HG03064 (cell line): ENCODE measurements around the gene LANCL1.
"Not testable (repeated sequence)": the region's sequence is repeated elsewhere in the genome, so short reads cannot be mapped to it uniquely, and the experiment has no call there.

Source experiments
- ATAC-seq: cut with Tn5 transposase; IDR thresholded peaks from one replicate; pipeline ENCODE4 v1.9.1; 2021; ENCODE audit warnings: low read depth; ENCODE audit not compliant: unreplicated experiment

Gene LANCL1

DNA sequence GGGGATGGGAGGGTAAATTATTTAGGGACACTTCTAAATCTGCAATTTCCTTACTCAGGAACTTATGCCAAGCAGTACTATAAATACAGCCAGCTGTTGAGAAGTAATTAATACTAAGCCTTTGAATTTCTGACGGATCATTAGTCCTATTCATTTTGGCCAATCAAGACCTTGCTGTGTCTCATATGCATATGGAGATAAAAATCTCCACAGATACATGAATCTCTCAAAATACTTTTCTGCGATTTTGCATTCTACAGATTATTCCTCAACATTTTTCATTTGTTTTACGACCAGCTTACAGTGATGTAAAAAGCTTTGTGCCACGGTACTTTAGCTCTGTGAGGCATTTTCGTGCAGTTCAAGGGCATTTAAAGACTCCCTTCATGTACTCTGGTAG lies 16.7 kb downstream of the LANCL1 start:
- ATAC-seq, result no peak

DNA sequence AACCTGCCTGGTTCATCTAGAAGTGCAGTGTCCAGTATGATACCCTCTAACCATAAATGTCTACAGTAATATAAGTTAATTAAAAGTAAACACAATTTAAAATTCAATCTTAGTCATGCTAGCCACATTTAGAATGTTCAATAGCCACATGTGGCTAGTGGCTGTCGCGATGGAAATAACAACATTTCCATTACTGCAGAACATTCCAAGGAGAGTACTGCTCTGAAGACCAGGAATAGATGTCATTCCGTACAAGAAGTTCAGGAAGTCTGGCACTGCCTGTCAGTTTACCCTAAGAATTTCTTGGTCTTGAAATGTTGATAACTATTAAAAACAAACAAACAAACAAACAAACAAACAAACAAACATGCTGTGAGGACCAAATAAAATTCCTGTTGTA lies 17.2 kb downstream of the LANCL1 start:
- ATAC-seq, result no peak

DNA sequence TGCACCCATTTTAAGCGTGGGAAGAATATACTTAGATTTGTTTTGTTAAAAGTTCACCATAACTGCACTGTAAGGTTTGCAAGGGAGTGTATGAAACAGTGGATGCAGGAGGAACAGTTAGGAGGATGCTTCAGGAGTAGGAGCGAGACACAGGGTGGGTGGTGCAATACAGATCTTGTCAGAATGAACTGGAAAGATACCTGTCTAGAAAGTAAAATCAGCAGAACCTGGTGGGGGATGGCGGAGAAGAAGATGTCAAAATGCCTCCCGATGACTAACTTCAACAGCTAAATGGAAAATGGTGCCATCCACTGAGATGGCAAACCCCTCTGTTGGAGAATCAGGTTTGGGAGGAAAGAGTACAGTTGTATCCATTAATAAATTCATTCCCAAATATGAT lies 18.2 kb downstream of the LANCL1 start:
- no peak for ATAC-seq

DNA sequence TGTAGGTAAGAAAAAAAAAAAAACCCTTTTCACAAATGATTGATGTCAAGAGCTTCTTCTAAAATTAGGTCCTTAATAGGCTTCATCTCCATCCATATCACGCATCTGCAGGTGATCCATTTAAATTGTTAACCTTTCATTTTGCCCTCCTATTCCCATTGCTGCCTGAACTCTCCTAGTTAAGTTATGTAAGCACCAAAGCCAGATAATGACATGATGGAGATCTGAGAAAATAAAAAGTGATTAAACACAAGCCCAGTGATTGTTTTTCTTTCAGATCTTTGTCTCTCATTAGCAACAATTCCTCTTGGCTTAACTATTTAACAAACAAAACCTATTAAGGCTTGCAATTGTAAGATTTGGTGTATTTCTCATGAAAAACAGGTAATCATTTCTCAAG lies 20.0 kb downstream of the LANCL1 start:
- no peak for ATAC-seq

DNA sequence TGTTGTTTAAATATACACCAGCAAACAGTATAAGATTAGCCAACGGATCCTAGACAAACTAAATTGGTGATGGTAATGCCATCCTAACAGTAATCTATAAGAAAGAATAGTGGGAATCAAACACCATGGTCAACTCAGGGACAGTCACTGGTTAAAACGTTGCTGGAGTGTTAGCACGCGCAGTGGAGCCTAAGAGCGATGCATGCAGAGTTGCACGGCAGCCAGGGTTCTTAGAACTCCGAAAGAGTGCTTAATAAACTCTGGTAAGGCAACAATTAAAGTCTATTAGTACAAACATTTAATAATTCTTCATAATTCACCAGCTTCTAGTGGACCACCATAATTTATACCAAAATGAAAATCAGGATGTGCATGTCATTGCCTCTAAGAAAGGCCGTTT lies 22.2 kb downstream of the LANCL1 start:
- ATAC-seq, result no peak

DNA sequence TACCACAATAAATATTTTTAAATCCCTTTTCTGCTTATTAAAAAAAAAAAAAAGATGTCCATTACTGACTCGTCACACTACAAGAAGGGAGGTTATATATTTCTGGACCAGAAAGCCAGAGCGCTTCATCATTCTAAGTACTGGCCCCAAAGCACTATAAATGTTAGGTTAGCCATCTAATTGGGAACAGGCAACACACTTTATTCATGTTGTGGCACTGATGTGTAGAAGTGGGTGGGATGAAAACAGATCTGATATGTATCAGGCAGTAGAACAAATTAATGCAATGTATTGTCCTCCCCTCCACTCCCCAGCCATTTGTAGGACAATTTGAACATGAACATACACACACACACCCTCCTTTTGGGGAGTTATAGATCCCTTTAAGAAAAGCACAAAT lies 24.4 kb downstream of the LANCL1 start:
- ATAC-seq, result no peak

DNA sequence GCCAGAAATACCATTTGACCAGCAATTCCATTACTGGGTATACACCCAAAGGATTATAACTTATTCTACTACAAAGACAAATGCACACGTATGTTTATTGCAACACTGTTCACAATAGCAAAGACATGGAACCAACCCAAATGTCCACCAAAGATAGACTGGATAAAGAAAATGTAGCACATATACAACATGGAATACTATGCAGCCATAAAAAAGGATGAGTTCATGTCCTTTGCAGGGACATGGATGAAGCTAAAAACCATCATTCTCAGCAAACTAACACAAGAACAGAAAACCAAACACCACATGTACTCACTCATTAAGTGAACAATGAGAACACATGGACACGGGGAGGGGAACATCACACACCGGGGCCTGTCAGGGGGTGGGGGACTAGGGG lies 25.6 kb downstream of the LANCL1 start:
- not testable (repeated sequence) for ATAC-seq

DNA sequence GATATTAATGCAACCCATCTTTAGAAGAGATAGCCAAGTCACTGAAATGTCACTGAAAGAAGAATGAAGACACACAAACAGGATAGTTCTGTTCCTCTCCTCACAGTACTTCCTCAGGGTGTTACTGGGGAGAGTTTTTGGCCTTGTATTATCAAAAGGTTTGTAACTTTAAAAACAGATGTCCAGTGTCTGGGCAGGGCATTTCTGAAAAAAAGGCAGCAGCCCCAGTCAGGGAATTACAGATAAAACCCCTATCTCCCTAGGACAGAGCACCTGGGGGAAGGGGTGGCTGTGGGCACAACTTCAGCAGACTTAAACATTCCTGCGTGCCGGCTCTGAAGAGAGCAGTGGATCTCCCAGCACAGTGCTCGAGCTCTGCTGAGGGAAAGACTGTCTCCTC lies 30.8 kb downstream of the LANCL1 start:
- ATAC-seq, result no peak

DNA sequence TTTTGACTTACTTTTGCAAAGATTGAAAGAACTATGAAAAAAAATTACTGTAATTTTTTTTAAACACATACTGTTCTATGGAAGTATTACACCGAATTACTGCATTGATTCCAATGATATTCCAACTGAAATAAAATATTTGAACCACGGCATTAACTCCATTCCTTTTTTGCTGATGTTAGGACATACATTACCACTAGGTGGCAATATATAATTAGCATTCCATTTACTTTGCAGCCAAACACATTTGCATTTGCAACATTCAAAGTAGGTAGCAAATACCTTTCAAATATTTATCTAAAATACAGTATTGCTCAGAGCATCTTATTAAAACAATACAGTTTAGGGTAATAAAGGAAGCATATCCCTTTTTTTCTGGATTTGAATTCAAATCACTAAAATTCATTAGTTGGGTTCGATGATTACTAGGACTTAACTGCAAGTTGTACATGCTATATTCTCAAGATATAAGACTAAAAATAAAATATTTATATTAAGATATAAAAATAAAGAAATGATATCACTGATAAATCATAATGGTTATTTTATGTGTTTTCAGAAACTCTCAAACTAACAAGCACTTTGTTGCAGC lies 31.3 kb downstream of the LANCL1 start:
- ATAC-seq, result no peak

DNA sequence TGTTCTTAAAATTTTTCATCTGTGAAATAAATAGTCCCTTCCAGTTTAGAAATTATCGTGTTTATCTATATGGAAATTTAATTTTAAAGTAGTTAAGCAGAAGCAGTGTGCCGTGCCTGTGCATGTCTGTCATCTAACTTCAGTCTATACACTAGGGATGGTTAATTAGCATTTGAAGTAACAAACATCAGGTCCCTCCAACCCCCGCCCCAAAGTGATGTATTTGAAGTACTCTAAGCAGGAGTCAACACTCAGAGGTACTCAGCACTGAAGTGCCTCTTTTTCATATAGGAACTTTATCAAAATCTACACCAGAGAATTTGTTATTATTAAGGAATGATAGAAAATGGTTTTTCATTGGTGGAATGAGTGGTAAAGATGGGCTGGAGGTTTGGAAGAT lies 33.0 kb downstream of the LANCL1 start:
- no peak for ATAC-seq

DNA sequence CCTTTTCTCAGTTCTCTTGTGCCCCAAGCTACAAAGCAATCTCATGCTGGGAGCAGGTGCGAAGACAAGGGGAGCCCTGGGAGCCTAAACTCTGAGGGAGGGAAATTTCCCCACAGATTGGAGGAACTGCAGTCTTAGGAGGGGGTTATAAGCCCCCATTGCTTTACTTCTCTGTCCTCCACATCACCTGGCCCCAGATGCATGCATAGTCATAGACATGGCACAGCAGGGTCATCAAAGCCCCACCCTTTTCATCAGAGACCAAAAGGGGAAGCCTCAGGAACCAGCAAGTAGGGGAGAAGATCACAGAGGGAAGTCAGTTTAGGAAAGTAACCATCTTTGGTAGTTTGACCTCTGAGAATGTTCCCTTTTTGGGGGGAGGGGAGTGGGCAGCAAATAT lies 33.7 kb downstream of the LANCL1 start:
- ATAC-seq, result no peak

DNA sequence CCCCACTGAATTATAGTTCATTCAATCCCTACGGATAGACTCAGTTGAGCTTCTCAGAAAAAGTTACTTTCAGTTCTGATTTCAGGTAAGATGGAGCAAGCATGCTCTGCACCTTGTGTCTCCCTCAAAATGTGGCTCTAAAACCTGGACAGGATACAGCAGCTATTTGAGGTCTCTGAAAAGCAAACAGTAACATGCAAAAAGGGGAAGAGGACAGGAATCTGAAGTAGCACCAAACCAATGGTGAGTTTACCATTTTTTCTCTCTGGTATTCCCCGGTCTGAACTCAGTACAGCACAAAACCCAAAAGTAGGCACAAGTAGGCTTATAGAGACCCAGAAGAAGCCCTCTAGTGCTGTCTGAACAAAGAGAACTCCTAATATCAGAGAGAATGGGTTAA lies 34.1 kb downstream of the LANCL1 start:
- no peak for ATAC-seq

DNA sequence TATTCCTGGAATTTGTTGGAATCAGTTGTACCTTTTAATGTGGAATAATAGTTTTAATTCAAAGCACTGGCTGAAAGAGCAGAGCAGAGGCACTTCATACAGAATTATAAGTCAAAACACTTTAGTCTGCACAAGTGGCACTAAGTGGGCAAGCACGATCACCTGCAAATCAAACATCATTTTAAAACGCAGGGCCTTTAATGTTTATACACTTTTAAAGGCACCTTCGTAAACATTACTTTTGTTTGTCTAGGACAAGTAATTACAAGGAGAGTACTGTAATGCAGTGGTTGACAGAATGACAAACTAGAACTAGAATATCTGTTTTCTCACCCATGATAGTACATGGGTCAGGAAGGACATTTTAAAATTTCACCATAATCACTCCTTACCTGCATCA lies 36.4 kb downstream of the LANCL1 start:
- no peak for ATAC-seq

DNA sequence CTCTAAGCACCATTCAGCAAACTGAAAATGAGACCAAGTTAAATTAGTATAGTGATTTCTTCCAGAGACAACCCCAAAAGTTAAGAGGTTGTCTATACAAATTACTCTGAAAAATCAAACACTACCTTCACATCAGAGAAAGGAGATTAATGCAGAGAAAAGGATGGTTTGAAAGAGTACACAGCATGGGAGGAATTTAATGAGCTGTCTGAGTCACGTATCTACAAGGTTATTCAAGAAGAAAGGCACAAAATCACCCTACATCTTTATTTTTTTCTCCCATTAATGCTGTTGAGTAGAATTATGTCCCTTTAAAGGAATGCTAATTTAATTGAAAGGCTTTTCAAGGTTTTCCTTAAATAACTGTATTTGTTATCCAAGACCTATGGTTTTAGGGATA lies 41.1 kb downstream of the LANCL1 start:
- no peak for ATAC-seq

DNA sequence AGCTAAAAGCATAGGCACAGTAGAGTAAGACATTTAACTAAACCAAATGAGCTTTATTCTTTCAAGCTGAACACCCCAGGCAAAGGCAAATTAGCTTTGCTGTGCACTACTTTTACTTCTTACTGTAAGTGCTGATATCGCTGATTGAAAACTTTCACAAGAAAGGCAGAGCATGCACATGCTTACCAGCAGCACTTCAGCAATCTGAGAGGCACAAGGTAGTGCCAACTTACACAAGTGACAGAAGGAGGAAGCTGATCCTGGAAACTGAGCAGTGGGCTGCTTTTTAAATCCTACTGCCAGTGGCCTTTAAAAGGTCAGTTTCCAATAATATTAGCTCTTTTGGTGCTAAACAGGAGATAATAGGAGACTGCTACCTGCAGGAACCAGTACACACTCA lies 43.9 kb downstream of the LANCL1 start:
- ATAC-seq, result no peak

DNA sequence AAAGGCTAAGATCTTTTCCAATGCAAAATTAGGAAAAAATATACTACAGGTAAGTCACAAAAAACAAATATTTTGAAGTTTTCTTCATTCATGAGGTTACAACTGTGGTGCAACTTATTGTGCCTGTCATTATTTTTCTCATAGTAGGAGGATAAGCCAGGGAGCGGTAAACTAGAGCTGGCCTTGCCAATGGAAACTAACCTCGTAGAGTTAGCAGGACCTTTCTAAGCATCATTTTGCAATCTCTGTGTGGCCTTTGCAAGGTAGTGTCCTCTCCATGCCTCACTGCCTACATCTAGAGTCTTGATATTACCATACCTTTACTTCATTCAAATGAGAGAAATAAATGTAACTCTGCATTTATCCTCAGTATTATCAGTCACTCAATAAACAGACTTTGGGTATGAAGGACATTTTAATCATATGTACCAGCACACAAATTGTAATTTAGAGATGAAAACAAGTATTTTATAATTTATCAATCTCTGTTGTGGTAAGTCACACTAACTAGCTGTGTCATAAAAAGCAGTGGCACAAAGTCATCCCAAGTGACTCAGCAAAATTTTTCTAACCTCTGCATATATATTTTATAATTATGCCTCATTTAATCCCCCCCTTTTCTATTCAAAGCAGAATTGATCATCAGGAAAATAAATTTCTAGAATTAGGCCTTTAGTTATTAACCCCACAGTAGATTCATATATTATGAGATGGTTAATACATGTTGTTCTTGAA lies 47.0 kb downstream of the LANCL1 start:
- ATAC-seq, result no peak

DNA sequence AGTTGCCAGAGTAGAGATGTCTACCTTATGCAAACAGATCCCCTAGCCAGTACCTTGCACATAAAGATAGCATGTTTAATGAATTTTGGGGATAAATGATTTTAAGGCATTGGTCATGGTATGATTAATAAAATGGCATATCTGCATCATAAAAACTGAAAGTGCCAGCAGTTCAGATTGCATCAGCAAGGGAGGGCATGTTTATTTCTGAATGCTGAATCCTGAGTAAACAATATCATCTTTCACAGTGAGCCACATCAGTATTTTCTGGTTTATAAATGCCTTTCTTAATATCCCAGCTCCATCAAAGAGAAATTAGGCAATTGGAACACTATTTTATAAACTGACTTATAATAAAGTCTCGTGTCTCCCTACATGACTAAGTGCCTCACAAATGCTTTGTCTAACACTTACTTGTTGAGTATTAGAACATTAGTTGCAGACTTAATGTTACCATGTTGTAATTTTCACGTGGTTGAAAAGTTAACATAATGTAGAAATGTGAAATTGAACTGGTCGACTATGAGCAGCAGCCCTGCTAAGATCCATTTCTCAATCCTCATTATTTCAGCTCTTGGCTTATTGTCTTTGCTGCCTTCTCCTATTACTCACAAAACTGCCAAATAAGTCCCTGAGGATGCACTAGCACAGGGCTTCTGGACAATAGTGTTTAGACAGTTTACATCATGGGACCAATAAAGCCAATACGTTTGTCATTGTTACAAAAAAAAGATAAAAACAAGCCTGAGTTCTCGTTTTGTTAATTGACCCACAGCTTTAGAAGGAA lies 48.0 kb downstream of the LANCL1 start:
- no peak for ATAC-seq

DNA sequence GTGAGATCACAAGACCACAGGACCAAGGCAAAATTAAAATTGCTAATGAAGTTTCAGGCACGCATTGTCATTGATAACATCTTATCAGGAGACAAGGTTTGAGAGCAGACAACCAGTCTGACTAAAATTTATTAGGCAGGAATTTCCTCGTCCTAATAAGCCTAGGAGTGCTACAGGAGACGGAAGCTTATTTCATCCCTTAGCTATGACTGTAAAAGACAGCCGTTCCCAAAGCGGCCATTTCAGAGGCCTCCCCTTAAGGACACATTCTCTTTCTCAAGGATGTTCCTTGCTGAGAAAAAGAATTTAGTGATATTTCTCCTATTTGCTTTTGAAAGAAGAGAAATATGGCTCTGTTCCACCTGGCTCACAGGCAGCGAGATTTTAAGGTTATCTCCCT lies 49.2 kb downstream of the LANCL1 start:
- ATAC-seq, result not testable (repeated sequence)

DNA sequence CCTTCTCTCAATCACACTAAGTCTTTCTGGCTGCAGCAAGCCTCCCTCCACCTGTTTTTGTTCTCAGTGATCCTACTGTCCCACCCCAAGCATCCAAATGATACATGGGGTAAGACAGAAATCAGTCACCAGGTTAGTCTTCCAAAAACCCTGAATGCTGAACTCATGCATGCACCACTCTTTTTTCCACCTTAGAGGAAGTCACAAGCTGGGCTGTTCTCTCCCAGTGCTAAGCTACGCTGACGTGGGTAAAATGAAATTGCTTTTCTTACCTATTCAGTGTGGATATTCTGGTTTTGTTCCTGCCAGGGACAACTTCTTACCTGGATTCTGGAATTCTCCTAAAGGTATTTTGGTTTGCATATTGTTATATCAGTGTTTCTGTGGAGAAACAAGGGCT lies 54.2 kb downstream of the LANCL1 start:
- no peak for ATAC-seq

DNA sequence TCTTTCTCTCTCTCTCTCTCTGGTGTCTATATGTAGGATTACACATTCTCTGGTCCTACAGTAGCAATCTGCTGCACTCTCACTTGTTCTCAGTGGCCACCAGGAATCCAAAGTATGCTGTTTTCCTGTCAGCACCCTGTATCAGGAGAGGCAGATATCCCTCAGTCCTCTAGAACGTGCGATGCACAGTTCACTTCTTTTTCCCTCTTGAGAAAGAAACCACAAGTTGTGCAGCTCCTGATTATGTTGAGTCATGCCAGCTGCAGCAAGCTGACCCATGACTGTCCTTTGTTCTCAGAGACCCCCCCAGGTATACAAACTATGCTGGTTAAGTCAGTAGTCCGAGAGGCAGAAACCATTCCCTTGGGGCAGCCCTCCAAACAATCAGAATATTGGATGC lies 54.6 kb downstream of the LANCL1 start:
- ATAC-seq, result no peak

DNA sequence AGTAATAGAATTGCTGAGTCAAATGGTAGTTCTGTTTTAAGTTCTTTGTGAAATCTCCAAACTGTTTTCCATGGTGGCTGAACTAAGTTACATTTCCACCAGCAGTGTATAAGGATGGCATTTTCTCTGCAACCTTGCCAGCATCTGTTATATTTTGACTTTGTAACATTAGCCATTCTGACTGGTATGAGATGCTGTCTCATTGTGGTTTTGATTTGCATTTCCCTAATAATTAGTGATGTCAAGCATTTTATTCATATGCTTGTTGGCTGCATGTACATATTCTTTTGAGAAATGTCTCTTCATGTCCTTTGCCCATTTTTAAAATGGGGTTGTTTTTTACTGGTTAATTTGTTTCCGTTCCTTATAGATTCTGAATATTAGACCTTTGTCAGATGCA lies 63.9 kb downstream of the LANCL1 start:
- ATAC-seq, result no peak

DNA sequence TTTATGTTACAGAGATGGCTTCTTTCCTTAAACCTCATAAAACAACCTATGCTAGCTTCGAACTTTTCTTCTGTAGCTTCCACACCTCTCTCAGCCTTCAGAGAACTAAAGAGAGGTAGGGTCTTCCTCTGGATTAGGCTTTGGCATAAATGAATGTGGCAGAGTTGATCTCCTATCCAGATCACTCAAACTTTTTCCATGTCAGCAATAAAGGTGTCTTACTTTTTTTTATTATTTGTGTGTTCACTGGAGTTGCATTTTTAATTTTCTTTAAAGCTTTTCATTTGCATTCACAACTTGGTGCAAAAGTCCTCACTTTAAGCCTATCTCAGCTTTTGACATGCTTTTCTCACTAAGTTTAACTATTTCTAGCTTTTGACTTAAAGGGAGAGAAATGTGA lies 66.0 kb downstream of the LANCL1 start:
- ATAC-seq, result no peak
